HG02981 (cell line): Measurements from ENCODE around the gene PTGS1.
"Not testable (repeated sequence)": the region's sequence is repeated elsewhere in the genome, so short reads cannot be mapped to it uniquely, and the experiment has no call there.

Source experiments
- ATAC-seq: cut with Tn5 transposase; IDR thresholded peaks from one replicate; pipeline ENCODE4 v1.9.1; 2021; ENCODE audit warnings: mild to moderate bottlenecking, moderate library complexity; ENCODE audit not compliant: unreplicated experiment

PTGS1 gene

GRCh38 chr9:122394265-122395125, 23.7 kb downstream of the PTGS1 start:
- no peak for ATAC-seq

GRCh38 chr9:122396614-122397148, 25.9 kb downstream of the PTGS1 start:
- no peak for ATAC-seq

GRCh38 chr9:122397749-122398148, 26.9 kb downstream of the PTGS1 start:
- ATAC-seq, result no peak

- ATAC-seq, result no peak
These were observed 27.6 kb downstream of the PTGS1 start for GRCh38 chr9:122398371-122398924.

- no peak for ATAC-seq
These were observed 31.1 kb downstream of the PTGS1 start for GRCh38 chr9:122401896-122402295.

- no peak for ATAC-seq
These were observed 31.6 kb downstream of the PTGS1 start for GRCh38 chr9:122402403-122402871.

- no peak for ATAC-seq
These were observed 32.0 kb downstream of the PTGS1 start for GRCh38 chr9:122402874-122403273.

- no peak for ATAC-seq
These were observed 32.7 kb downstream of the PTGS1 start for GRCh38 chr9:122403381-122404000.

GRCh38 chr9:122405304-122406069, 34.7 kb downstream of the PTGS1 start:
- not testable (repeated sequence) for ATAC-seq

GRCh38 chr9:122406070-122406890, 35.5 kb downstream of the PTGS1 start:
- ATAC-seq, result no peak

- not testable (repeated sequence) for ATAC-seq
These were observed 43.3 kb downstream of the PTGS1 start for GRCh38 chr9:122414108-122414507.

GRCh38 chr9:122418016-122418415, 47.2 kb downstream of the PTGS1 start:
- no peak for ATAC-seq

GRCh38 chr9:122420315-122420714, 49.5 kb downstream of the PTGS1 start:
- no peak for ATAC-seq

- no peak for ATAC-seq
These were observed 54.3 kb downstream of the PTGS1 start for GRCh38 chr9:122425087-122425486.

- no peak for ATAC-seq
These were observed 55.9 kb downstream of the PTGS1 start for GRCh38 chr9:122426723-122427122.

GRCh38 chr9:122442568-122442967, 71.7 kb downstream of the PTGS1 start:
- ATAC-seq, result no peak

- ATAC-seq, result no peak
These were observed 73.4 kb downstream of the PTGS1 start for GRCh38 chr9:122444041-122444733.
